ENCODE results near the gene RUNX3.
A peak's percentile ranks its signal among the peaks of the same experiment; 100 is the strongest.

DNA sequence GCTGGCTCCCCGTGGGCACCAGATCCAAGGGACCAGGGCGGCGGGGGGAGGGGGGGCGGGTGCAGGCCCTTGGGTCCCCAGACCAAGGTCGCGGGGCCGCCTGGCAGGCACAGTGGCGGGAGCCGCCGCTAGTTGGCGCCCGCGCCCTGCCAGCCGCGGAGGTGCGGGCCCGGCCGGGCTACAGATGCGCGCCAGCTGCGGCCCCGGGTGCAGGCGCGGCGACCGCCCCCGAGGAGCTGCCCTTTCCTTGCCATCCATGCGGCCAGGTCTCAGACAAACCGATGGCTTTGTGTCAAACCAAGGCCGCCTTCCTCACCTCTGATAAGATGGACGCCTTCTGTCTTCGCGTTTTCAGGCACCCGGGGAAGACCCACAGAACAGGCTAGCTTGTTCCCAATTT lies 2.2 kb upstream of the RUNX3 start:
- TF ChIP-seq, protein P1, sequence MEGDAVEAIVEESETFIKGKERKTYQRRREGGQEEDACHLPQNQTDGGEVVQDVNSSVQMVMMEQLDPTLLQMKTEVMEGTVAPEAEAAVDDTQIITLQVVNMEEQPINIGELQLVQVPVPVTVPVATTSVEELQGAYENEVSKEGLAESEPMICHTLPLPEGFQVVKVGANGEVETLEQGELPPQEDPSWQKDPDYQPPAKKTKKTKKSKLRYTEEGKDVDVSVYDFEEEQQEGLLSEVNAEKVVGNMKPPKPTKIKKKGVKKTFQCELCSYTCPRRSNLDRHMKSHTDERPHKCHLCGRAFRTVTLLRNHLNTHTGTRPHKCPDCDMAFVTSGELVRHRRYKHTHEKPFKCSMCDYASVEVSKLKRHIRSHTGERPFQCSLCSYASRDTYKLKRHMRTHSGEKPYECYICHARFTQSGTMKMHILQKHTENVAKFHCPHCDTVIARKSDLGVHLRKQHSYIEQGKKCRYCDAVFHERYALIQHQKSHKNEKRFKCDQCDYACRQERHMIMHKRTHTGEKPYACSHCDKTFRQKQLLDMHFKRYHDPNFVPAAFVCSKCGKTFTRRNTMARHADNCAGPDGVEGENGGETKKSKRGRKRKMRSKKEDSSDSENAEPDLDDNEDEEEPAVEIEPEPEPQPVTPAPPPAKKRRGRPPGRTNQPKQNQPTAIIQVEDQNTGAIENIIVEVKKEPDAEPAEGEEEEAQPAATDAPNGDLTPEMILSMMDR (IDR thresholded peaks at IDR 0.05; ENCODE audit: low read depth, low read length, poor library complexity, severe bottlenecking): peak; percentile 44
- no peak for TF ChIP-seq EZH2phosphoT487 (IDR thresholded peaks at IDR 0.05; ENCODE audit: borderline replicate concordance, low read length)
